ENCODE results near the gene NSF. TPM values are rescaled to one million over a fixed set of nuclear protein-coding genes. Genes with fewer than 3 reads are reported as not detected.
"Not testable (repeated sequence)": the region's sequence is repeated elsewhere in the genome, so short reads cannot be mapped to it uniquely, and the experiment has no call there.

The NSF gene
- total RNA-seq, 1 donor from 2014 or later: 21.9 TPM

GRCh38 chr17:46788300-46788699, 197.8 kb downstream of the NSF start:
- Histone ChIP-seq H3K36me3 (ENCODE audit: control insufficient read depth, insufficient read depth, low read length) (no peaks in the 10 kb centered on the region), H3K27me3 (ENCODE audit: control insufficient read depth, insufficient read depth, low read length) (peaks cover 5% of the 10 kb centered on the region), H3K4me3 (ENCODE audit: low read depth, low read length) (no peak overlapping the region)
- TF ChIP-seq, protein P1, sequence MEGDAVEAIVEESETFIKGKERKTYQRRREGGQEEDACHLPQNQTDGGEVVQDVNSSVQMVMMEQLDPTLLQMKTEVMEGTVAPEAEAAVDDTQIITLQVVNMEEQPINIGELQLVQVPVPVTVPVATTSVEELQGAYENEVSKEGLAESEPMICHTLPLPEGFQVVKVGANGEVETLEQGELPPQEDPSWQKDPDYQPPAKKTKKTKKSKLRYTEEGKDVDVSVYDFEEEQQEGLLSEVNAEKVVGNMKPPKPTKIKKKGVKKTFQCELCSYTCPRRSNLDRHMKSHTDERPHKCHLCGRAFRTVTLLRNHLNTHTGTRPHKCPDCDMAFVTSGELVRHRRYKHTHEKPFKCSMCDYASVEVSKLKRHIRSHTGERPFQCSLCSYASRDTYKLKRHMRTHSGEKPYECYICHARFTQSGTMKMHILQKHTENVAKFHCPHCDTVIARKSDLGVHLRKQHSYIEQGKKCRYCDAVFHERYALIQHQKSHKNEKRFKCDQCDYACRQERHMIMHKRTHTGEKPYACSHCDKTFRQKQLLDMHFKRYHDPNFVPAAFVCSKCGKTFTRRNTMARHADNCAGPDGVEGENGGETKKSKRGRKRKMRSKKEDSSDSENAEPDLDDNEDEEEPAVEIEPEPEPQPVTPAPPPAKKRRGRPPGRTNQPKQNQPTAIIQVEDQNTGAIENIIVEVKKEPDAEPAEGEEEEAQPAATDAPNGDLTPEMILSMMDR (IDR thresholded peaks at IDR 0.05; ENCODE audit: insufficient read depth, low read length, severe bottlenecking): no peak
- DNase-seq (ENCODE audit: low read depth) (no peak), FAIRE-seq (no peak)

DNA sequence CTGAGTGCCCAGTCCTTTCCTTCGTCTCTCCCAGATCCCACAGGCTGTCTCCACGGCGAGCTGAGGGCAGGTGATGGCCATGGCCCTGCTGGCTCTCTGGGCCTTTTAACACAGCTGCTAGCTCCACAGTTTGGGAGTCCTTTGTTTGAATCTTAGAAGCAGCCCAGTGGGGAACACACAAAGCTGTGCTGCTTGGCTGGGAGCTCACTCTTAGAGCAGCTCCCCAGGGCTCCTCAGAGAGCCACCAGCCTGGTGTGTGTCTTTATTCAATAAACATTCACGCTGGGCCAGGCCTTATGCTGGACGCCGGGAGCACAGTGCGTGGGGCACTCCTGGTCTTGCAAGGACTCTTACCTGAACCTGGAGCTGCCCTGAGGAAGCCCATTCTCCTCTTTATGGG, 198.3 kb downstream of the NSF start:
- DNase-seq (ENCODE audit: low read depth) (no peak), FAIRE-seq (no peak)
- Histone ChIP-seq H3K4me3 (ENCODE audit: low read depth, low read length) (no peak overlapping the region), H3K27me3 (ENCODE audit: control insufficient read depth, insufficient read depth, low read length) (peaks cover 6% of the 10 kb centered on the region), H3K36me3 (ENCODE audit: control insufficient read depth, insufficient read depth, low read length) (no peaks in the 10 kb centered on the region)
- TF ChIP-seq, protein P1 (IDR thresholded peaks at IDR 0.05; ENCODE audit: insufficient read depth, low read length, severe bottlenecking): no peak

- no peaks in the 10 kb centered on the region for H3K36me3 ChIP-seq (ENCODE audit: control insufficient read depth, insufficient read depth, low read length)
- no peak overlapping the region for H3K4me3 ChIP-seq (ENCODE audit: low read depth, low read length)
- peaks cover 6% of the 10 kb centered on the region for H3K27me3 ChIP-seq (ENCODE audit: control insufficient read depth, insufficient read depth, low read length)
- no peak for FAIRE-seq
- no peak for DNase-seq (ENCODE audit: low read depth)
- TF ChIP-seq, protein P1 (IDR thresholded peaks at IDR 0.05; ENCODE audit: insufficient read depth, low read length, severe bottlenecking): no peak
These were observed 199.1 kb downstream of the NSF start for GRCh38 chr17:46789610-46790009.

DNA sequence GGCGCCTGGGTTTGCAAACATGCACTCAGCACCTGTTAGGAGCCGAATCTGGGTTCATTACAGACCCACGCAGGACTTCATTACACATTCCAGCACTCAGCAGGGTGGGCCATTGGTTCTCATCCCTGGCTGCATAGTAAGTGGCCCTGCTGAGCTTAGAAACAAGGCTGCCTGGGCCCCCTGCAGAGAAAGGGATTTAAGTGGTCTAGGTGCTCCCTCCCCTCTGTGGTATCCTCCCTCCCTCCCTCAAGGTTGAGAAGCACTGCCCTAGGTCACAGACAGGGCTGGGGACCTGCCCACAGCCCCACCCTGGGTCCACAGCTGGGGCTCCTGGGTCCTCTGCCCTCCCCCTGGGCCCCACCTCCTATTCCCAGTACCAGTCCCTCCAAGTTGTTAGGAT, 199.7 kb downstream of the NSF start:
- DNase-seq (ENCODE audit: low read depth) (no peak), FAIRE-seq (no peak)
- TF ChIP-seq, protein P1 (IDR thresholded peaks at IDR 0.05; ENCODE audit: insufficient read depth, low read length, severe bottlenecking): no peak
- Histone ChIP-seq H3K4me3 (ENCODE audit: low read depth, low read length) (no peak overlapping the region), H3K27me3 (ENCODE audit: control insufficient read depth, insufficient read depth, low read length) (peaks cover 6% of the 10 kb centered on the region), H3K36me3 (ENCODE audit: control insufficient read depth, insufficient read depth, low read length) (no peaks in the 10 kb centered on the region)

DNA sequence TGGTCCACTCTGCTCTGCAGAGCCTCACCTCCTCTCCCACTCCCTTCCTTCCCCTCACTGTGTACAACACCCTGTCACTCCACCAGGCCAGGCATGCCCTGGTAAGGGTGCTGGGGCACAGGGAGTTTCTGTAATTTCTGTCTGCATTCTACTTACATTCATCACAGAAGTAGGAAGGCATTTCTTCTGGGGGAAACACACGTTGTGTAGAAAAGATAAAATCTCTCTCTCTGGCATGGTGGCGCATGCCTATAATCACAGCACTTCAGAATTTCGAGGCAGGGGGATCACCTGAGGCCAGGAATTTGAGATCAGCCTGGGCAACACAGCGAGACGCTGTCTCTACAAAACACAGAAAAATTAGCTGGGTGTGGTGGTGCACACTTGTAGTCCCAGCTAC, 201.1 kb downstream of the NSF start:
- FAIRE-seq (no peak), DNase-seq (ENCODE audit: low read depth) (no peak)
- Histone ChIP-seq H3K4me3 (ENCODE audit: low read depth, low read length) (no peak overlapping the region), H3K27me3 (ENCODE audit: control insufficient read depth, insufficient read depth, low read length) (peaks cover 5% of the 10 kb centered on the region), H3K36me3 (ENCODE audit: control insufficient read depth, insufficient read depth, low read length) (no peaks in the 10 kb centered on the region)
- TF ChIP-seq, protein P1 (IDR thresholded peaks at IDR 0.05; ENCODE audit: insufficient read depth, low read length, severe bottlenecking): no peak

DNA sequence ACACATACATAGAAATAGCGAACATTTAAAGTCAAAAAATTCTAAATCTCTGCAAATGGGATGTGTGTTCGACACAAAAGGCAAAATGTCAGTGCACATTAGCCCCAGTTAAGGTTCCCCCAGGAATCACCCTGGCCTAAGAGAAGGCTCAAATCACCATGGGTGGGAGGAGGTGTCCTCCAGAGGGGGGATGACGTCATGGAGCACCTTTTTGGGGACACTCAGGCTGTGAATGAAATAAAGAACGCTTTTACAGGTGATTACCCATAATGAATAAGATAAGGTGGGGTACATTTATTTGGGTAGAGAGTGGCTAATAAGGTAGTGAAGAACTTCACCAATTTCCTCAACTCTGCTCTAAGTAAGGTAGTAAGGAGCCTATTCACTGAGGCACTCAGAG, 201.6 kb downstream of the NSF start:
- Histone ChIP-seq H3K4me3 (ENCODE audit: low read depth, low read length) (no peak overlapping the region), H3K27me3 (ENCODE audit: control insufficient read depth, insufficient read depth, low read length) (peaks cover 3% of the 10 kb centered on the region), H3K36me3 (ENCODE audit: control insufficient read depth, insufficient read depth, low read length) (no peaks in the 10 kb centered on the region)
- DNase-seq (ENCODE audit: low read depth) (no peak), FAIRE-seq (no peak)
- TF ChIP-seq, protein P1 (IDR thresholded peaks at IDR 0.05; ENCODE audit: insufficient read depth, low read length, severe bottlenecking): no peak

DNA sequence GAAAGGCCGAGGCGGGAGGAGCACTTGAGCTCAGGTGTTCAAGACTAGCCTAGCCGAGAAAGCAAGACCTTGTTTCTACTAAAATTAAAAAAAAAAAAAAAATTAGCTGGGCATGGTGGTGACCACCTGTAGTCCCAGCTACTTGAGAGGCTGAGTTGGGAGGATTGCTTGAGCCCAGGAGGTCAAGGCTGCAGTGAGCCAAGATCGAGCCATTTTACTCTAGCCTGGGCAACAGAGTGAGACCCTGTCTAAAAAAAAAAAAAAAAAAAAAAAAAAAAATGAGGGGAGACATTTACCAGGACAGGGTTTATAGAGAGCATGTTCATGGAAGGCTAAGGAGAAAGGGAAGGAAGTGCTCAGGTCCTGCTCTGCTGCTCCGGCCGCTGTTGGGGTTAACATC, 202.6 kb downstream of the NSF start:
- H3K4me3 ChIP-seq (ENCODE audit: low read depth, low read length); FAIRE-seq; DNase-seq (ENCODE audit: low read depth); H3K27me3 ChIP-seq (ENCODE audit: control insufficient read depth, insufficient read depth, low read length); H3K36me3 ChIP-seq (ENCODE audit: control insufficient read depth, insufficient read depth, low read length): not testable (repeated sequence)

Data from bronchial epithelial cell (primary cell).